PC-3 (cell line): Measurements from ENCODE around the gene AGAP1. TPM values are rescaled to one million over a fixed set of nuclear protein-coding genes. Genes with fewer than 3 reads are reported as not detected.

Source experiments
- ATAC-seq: fragments of 200-7000 bp; cut with Tn5 transposase; 2 replicates; pipeline ENCODE4 v1.9.1; 2020; ENCODE audit warnings: mild to moderate bottlenecking, moderate library complexity
- BruUV-seq: library from RNA; stranded (reverse); fragments of 400-500 nt; replicated peaks from 2 replicates; lab custom pipeline; 2021; lab: Mats Ljungman, UMichigan
- CTCF ChIA-PET: fragments of 300-600 bp; sonication (Branson Sonifier 250); formaldehyde crosslinking; loops from one replicate; lab custom pipeline; 2022; ENCODE audit warnings: antibody characterized with exemption; lab: Charles Lee
- POLR2A ChIA-PET: fragments of 300-600 bp; sonication (Branson Sonifier 250); formaldehyde crosslinking; loops from one replicate; lab custom pipeline; 2022; ENCODE audit warnings: antibody characterized with exemption; ENCODE audit not compliant: unreplicated experiment; lab: Charles Lee
- DNase-seq: peaks from one replicate; pipeline ENCODE4 v3.0.0-alpha.2; 2015
- H2AFZ ChIP-seq: fragments of 300-600 bp; sonication (generic); 2 replicates; pipeline ENCODE4 v1.6.0; 2016; ENCODE audit warnings: antibody characterized with exemption, low read length
- H3F3A ChIP-seq: fragments of 300-600 bp; sonication (generic); one replicate; pipeline ENCODE4 v1.6.0; 2017; ENCODE audit warnings: antibody characterized with exemption, low read length, control low read depth, mild to moderate bottlenecking; ENCODE audit not compliant: unreplicated experiment
- H3K27ac ChIP-seq: fragments of 300-600 bp; sonication (generic); 2 replicates; pipeline ENCODE4 v1.5.1; 2016; ENCODE audit warnings: mild to moderate bottlenecking, low read length
- H3K27me3 ChIP-seq: fragments of 300-600 bp; sonication (generic); 2 replicates; pipeline ENCODE4 v1.6.1; 2016; ENCODE audit warnings: low read length, mixed read lengths
- H3K36me3 ChIP-seq: fragments of 300-600 bp; sonication (generic); 2 replicates; pipeline ENCODE4 v1.6.1; 2016; ENCODE audit warnings: low read depth, mixed run types, low read length, mixed read lengths
- H3K4me1 ChIP-seq: fragments of 300-600 bp; sonication (generic); 2 replicates; pipeline ENCODE4 v1.5.1; 2016; ENCODE audit warnings: low read length; ENCODE audit not compliant: insufficient read depth
- H3K4me2 ChIP-seq: fragments of 300-600 bp; sonication (generic); 2 replicates; pipeline ENCODE4 v1.6.0; 2016; ENCODE audit warnings: low read length
- H3K4me3 ChIP-seq: fragments of 300-600 bp; sonication (generic); 2 replicates; pipeline ENCODE4 v1.5.1; 2016; ENCODE audit warnings: mild to moderate bottlenecking, low read length, mixed read lengths
- H3K79me2 ChIP-seq: fragments of 300-600 bp; sonication (generic); 2 replicates; pipeline ENCODE4 v1.6.1; 2017; ENCODE audit warnings: low read length, mixed read lengths
- H3K9ac ChIP-seq: fragments of 300-600 bp; sonication (generic); 2 replicates; pipeline ENCODE4 v1.6.0; 2016; ENCODE audit warnings: mild to moderate bottlenecking, low read length
- H3K9me2 ChIP-seq: fragments of 300-600 bp; sonication (generic); replicated peaks from 2 replicates; pipeline ENCODE4 v1.6.1; 2016; ENCODE audit warnings: mixed run types, low read length, mixed read lengths
- H3K9me3 ChIP-seq: fragments of 300-600 bp; sonication (generic); 2 replicates; pipeline ENCODE4 v1.6.1; 2016; ENCODE audit warnings: low read length, mixed read lengths
- H4K20me1 ChIP-seq: fragments of 300-600 bp; sonication (generic); 2 replicates; pipeline ENCODE4 v1.6.1; 2016; ENCODE audit warnings: low read length, mixed read lengths
- CTCF ChIP-seq: fragments of 300-600 bp; sonication (generic); conservative IDR thresholded peaks from 2 replicates; pipeline ENCODE4 v1.5.1; 2017; ENCODE audit warnings: antibody characterized with exemption, low read depth, mild to moderate bottlenecking, low read length
- EZH2 ChIP-seq: fragments of 300-600 bp; sonication (generic); IDR thresholded peaks from one replicate; pipeline ENCODE4 v1.6.1; 2017; ENCODE audit warnings: antibody characterized with exemption, mild to moderate bottlenecking, low read length; ENCODE audit not compliant: unreplicated experiment
- EZH2phosphoT487 ChIP-seq: fragments of 300-600 bp; sonication (generic); IDR thresholded peaks from 2 replicates; pipeline ENCODE4 v1.6.1; 2018; ENCODE audit warnings: mild to moderate bottlenecking, antibody characterized with exemption, low read length, borderline replicate concordance
- intact Hi-C: fragments of 100-400 bp; cut with micrococcal nuclease; formaldehyde crosslinking; loops from 2 replicates; pipeline ENCODE4 v1.9.0; 2023
- total RNA-seq: library from RNA; depleted of rRNA; stranded (reverse); fragments of >200 nt; gene quantifications from 2 replicates; pipeline ENCODE4 v1.2.3, GENCODE V29; 2014

The AGAP1 gene
- total RNA-seq, 1 experiment from 2014 or later = 31.0 TPM

- no peak for ATAC-seq
- no peak overlapping the region for H3K27ac ChIP-seq
- H2AFZ ChIP-seq = no peak overlapping the region
- no peak overlapping the region for H3K4me3 ChIP-seq
- H3K9me2 ChIP-seq = no peaks in the 10 kb centered on the region
- H3K4me1 ChIP-seq = peaks cover 5% of the 10 kb centered on the region; the same call in 1 of the 2 replicates
- H3K9me3 ChIP-seq = no peaks in the 10 kb centered on the region
- H4K20me1 ChIP-seq = no peaks in the 10 kb centered on the region
- H3K9ac ChIP-seq = no peak overlapping the region
- no peaks in the 10 kb centered on the region for H3K36me3 ChIP-seq
- POLR2A ChIA-PET = no interaction called here
- H3K27me3 ChIP-seq = no peaks in the 10 kb centered on the region
- no peak for DNase-seq
- no peaks in the 10 kb centered on the region for H3K79me2 ChIP-seq
- no peak for TF ChIP-seq EZH2phosphoT487
- no peaks in the 10 kb centered on the region for H3F3A ChIP-seq
- CTCF ChIA-PET = no interaction called here
- H3K4me2 ChIP-seq = no peak overlapping the region
- intact Hi-C loops = no loop called here
- no TSS peak for BruUV-seq
Observed at GRCh38 chr2:235483313-235483712, 10.5 kb upstream of the AGAP1 start.

GRCh38 chr2:235485362-235485761 is 8.5 kb upstream of the AGAP1 start:
- BruUV-seq = no TSS peak
- intact Hi-C loops = no loop called here
- ChIA-PET POLR2A (interaction anchor here (0.7 kb wide), 1 partner anchor 16 kb away, joined by 8 read pairs; no protein-coding TSS in a partner anchor), CTCF (interaction anchor here (0.7 kb wide), 1 partner anchor 826 kb away, joined by 7 read pairs; no protein-coding TSS in a partner anchor)
- Histone ChIP-seq H3F3A (no peaks in the 10 kb centered on the region), H3K4me1 (peaks cover 5% of the 10 kb centered on the region; the same call in 1 of the 2 replicates), H3K27me3 (no peaks in the 10 kb centered on the region), H3K36me3 (no peaks in the 10 kb centered on the region), H3K79me2 (no peaks in the 10 kb centered on the region), H3K27ac (no peak overlapping the region), H3K4me2 (no peak overlapping the region), H3K4me3 (no peak overlapping the region), H3K9me2 (no peaks in the 10 kb centered on the region), H4K20me1 (no peaks in the 10 kb centered on the region), H3K9ac (no peak overlapping the region), H2AFZ (no peak overlapping the region), H3K9me3 (no peaks in the 10 kb centered on the region)
- ATAC-seq (peak; percentile 49; the same call in 1 of the 2 replicates), DNase-seq (peak; percentile 39)
- TF ChIP-seq EZH2phosphoT487 (no peak), CTCF (no peak), EZH2 (no peak)

GRCh38 chr2:235486729-235487128 is 7.1 kb upstream of the AGAP1 start:
- Histone ChIP-seq H3K27me3 (no peaks in the 10 kb centered on the region), H3K4me3 (no peak overlapping the region), H3K9me2 (no peaks in the 10 kb centered on the region), H4K20me1 (no peaks in the 10 kb centered on the region), H3F3A (no peaks in the 10 kb centered on the region), H2AFZ (no peak overlapping the region), H3K79me2 (no peaks in the 10 kb centered on the region), H3K9me3 (no peaks in the 10 kb centered on the region), H3K4me1 (peaks cover 5% of the 10 kb centered on the region; the same call in 1 of the 2 replicates), H3K9ac (no peak overlapping the region), H3K4me2 (no peak overlapping the region), H3K27ac (no peak overlapping the region), H3K36me3 (no peaks in the 10 kb centered on the region)
- no peak for ATAC-seq
- BruUV-seq = no TSS peak
- DNase-seq = no peak
- ChIA-PET CTCF (no interaction called here), POLR2A (no interaction called here)
- intact Hi-C loops = no loop called here
- TF ChIP-seq EZH2 = no peak
- no peak for TF ChIP-seq EZH2phosphoT487
- no peak for TF ChIP-seq CTCF
